GM19043 (cell line): ENCODE data around the gene POLR2L.

Experiments used
- ATAC-seq: cut with Tn5 transposase; IDR thresholded peaks from one replicate; pipeline ENCODE4 v1.9.1; 2021; ENCODE audit warnings: low read depth; ENCODE audit not compliant: unreplicated experiment

The POLR2L gene

DNA sequence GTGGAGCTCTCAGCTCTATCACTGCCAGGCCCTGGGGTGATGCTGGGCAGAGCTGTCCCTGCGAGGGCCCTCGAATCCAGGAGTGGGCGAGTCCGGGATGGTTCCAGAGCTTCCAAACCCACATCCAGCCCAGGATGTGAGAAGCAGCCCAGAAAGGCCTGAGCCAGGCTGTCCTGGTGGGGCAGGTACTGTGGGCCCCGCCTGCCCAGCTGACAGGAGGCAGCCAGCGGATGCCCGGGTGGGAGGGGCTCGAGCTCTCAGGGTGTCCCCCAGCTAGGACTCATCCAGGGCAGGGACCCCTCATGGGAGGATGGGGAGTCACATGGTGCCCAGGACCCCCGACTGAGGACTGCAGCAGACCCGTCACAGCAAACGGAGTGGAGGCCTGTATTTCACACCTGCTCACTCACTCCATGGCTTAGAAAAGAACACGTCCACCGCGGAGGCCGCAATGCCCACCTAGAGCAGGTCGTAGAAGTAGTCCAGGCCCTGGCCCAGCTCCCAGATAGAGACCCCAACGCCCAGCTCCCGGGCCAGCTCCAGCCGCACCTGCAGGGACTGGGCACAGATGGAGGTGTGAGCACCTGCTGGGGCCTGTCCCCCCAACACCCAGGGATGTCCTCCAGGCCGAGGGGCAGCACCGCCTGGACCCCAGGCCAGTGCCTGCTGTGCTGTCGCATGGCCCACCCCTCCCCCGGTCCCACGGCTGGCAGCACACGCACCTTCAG is 27.2 kb upstream of the POLR2L start:
- ATAC-seq = no peak

- ATAC-seq = no peak
Observed at GRCh38 chr11:868802-869201, 26.5 kb upstream of the POLR2L start.

GRCh38 chr11:868394-868793 is 26.1 kb upstream of the POLR2L start:
- ATAC-seq = no peak

DNA sequence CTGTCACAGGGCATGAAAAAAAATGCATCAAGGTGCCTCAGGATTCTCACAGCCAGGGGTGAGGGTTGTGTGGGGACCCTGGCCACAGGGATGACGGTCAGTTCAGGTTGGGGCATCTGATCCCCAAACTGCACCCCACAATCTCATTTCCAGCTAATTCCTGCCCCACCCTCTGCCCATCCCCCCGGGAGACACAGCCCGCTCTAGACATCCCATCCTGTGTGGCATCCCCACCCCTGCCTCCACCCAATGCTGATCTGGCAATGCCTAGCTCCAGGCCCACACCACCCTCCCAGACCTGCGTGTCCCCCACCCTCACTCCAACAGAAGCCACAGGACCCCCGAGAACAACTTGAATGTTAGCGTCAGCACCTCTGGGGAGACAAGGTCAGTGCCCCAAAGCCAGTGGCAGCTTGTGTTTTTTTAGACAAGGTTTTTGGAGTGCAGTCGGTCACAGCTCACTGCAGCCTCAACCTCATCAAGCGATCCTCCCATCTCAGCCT is 25.6 kb upstream of the POLR2L start:
- no peak for ATAC-seq

GRCh38 chr11:866481-866880 is 24.2 kb upstream of the POLR2L start:
- ATAC-seq = no peak

DNA sequence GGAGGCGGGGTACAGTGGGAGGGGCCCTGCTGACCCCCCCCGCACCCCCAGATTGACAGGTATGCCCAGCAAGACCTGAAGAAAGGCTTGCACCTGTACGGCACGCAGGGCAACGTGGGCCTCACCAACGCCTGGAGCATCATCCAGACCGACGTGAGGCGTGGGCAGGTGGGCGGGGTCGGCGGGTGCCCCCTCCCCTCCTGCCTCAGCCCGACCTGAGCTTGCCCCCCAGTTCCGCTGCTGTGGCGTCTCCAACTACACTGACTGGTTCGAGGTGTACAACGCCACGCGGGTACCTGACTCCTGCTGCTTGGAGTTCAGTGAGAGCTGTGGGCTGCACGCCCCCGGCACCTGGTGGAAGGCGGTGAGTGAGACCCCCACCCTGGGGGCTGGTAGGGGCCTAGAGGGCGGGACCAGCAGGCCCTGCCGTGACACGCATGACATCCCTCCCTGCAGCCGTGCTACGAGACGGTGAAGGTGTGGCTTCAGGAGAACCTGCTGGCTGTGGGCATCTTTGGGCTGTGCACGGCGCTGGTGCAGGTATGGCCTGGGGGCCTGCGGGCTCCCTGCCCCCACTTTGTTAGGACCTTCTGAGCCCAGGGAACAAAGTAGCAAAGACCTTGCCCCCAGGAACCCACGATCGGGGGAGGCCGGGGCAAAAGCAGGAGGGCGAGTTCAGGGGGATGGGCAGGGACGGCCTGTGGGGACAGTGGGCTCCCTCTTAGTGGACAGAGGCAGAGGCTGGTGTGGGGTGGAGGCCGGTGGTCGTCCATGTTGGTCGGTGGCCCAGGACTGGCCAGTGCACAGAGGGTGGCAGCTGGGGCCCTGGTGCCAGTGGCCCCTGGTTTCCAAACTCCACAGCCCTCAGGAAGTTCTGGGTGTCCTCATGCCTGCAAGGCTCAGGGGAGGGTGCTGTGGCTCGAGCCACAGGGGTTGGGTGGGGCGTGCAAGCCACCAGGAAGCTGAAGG is 23.4 kb upstream of the POLR2L start:
- ATAC-seq = no peak

- no peak for ATAC-seq
Observed at GRCh38 chr11:864898-865297, 22.6 kb upstream of the POLR2L start.

GRCh38 chr11:863910-864827 is 21.8 kb upstream of the POLR2L start:
- ATAC-seq = no peak

- ATAC-seq = no peak
Observed at GRCh38 chr11:863023-863909, 20.9 kb upstream of the POLR2L start.

- no peak for ATAC-seq
Observed at GRCh38 chr11:862696-863022, 20.3 kb upstream of the POLR2L start.

GRCh38 chr11:862081-862661 is 19.8 kb upstream of the POLR2L start:
- ATAC-seq = no peak

- no peak for ATAC-seq
Observed at GRCh38 chr11:861105-861479, 18.8 kb upstream of the POLR2L start.

DNA sequence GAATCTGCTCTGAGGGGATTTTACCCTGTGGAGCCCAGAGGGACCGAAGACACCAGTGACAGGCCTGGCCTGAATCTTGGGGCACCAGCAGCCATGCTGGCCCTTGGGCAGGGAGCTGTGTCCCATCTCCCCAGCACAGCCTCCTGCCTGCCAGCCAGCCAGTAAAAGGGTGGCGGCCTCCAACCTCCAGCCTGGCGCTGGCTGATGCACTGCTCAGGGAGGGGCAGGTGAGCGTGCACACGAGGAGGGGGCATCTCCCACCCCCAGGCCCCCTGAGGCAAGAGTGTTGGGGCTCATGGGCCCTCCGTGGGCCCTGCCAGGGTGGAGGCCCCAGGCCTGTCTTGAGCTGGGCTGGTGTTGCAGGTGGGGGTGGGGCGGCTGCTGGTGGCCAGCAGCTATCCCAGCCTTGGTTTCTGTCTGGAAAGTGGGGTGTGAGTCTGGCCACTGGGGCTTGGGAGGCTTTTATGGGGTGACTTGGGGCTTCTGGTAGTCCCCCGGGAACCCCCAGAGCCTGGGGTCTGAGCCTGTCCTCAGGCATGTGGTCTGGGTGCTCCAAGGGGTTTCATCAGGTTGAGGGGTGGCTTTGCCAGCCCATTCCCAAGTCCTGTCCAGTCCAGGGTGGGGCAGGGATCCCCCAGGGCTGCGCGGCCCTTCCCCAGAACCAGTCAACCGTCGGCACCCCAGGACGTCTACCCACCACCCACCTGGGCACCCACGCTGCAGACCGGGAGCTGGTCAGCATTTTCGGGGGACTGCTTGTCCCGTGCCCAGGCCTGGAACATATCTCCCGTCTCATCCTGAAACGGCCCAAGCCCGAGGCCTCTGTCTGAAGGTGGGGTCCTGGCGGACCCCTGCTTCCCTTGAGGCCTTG is 18.1 kb upstream of the POLR2L start:
- no peak for ATAC-seq

- ATAC-seq = no peak
Observed at GRCh38 chr11:859394-860131, 17.2 kb upstream of the POLR2L start.

DNA sequence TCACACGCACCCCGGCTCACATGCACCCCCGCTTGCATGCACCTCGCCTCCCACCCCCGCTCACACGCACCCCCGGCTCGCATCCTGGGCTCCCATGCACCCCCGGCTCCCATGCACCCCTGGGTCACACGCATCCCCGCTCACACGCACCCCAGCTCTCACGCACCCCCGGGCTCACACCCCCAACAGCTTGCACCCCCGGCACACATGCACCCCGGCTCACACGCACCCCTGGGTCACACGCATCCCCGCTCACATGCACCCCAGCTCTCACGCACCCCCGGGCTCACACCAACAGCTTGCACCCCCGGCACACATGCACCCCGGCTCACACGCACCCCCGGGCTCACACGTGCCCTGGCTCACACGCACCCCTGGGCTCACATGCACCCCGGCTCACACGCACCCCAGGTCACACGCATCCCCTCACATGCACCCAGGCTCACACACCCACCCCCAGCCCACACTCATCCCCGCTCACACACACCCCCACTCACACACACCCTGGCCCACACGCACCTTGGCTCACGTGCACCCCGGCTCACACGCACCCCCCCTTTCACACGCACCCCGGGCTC is 16.5 kb upstream of the POLR2L start:
- no peak for ATAC-seq

- no peak for ATAC-seq
Observed at GRCh38 chr11:858053-858761, 15.9 kb upstream of the POLR2L start.

DNA sequence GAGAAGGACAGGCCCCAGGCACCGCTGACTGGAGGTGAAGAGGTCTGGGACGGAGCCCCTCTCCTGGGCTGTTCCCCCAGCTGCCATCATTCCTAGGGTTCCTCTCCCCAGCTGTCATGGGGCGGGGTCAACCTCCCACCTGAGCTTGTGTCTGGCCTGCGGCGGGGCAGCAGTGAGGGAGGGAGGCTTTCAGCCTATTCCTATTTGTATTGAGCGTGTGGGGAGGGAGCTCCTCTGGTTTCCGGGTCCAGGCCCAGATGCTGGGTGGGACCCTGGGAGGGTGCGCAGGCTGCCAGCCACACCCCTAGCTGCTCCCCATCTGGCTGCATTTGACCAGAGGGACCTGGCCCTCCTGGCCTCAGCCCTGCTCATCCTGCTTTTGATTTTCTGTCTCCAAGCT is 14.1 kb upstream of the POLR2L start:
- ATAC-seq = no peak
